Choroid plexus epithelial cell (primary cell): Measurements from ENCODE around the gene IGF1.

Source experiments
- DNase-seq: peaks from one replicate; pipeline ENCODE4 v3.0.0-alpha.2; 2010; ENCODE audit warnings: low read depth
- H3K4me3 ChIP-seq: 2 replicates; pipeline ENCODE4 v1.5.1; 2011; ENCODE audit warnings: low read depth, mild to moderate bottlenecking, control low read depth, low read length, moderate library complexity
- TF ChIP-seq, protein P1 (sequence below): conservative IDR thresholded peaks from 2 replicates; pipeline ENCODE4 v1.5.1; 2011; ENCODE audit warnings: low read depth, mild to moderate bottlenecking, control low read depth, inconsistent platforms, low read length, moderate library complexity

Gene IGF1

DNA sequence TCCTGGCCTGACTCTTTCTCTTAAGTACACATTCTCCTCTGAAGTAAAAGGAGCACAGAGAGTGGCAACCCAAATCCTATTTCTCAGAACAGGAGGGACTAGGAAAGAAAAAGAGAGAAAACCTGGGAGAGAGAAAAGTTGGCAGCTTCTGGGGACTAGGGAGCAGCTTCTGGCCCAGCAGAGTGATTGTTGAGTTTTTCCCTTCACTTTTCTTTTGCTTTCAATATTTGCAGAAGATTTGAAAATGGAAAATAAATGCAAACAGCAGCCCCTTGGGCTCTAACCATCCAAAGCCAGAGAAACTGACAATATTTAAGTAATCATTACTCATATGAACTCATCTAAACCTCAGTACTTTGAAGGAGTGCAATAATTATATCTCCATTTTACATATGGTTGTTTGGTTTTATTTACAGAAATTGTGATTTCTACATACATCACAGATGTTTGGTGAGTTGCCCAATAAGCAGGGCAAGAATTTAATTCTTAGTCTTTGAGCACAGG is 28.8 kb upstream of the IGF1 start:
- TF ChIP-seq, protein P1, sequence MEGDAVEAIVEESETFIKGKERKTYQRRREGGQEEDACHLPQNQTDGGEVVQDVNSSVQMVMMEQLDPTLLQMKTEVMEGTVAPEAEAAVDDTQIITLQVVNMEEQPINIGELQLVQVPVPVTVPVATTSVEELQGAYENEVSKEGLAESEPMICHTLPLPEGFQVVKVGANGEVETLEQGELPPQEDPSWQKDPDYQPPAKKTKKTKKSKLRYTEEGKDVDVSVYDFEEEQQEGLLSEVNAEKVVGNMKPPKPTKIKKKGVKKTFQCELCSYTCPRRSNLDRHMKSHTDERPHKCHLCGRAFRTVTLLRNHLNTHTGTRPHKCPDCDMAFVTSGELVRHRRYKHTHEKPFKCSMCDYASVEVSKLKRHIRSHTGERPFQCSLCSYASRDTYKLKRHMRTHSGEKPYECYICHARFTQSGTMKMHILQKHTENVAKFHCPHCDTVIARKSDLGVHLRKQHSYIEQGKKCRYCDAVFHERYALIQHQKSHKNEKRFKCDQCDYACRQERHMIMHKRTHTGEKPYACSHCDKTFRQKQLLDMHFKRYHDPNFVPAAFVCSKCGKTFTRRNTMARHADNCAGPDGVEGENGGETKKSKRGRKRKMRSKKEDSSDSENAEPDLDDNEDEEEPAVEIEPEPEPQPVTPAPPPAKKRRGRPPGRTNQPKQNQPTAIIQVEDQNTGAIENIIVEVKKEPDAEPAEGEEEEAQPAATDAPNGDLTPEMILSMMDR: no peak
- H3K4me3 ChIP-seq: no peak overlapping the region
- DNase-seq: no peak

- DNase-seq: no peak
- TF ChIP-seq, protein P1: no peak
- H3K4me3 ChIP-seq: no peak overlapping the region
Measured at GRCh38 chr12:102508052-102508451, 27.7 kb upstream of the IGF1 start.

- no peak for DNase-seq
- TF ChIP-seq, protein P1: no peak
- no peak overlapping the region for H3K4me3 ChIP-seq
Measured at GRCh38 chr12:102507301-102507700, 26.9 kb upstream of the IGF1 start.

GRCh38 chr12:102504871-102505270 is 24.5 kb upstream of the IGF1 start:
- H3K4me3 ChIP-seq: no peak overlapping the region
- TF ChIP-seq, protein P1: no peak

GRCh38 chr12:102504280-102504679 is 23.9 kb upstream of the IGF1 start:
- TF ChIP-seq, protein P1: no peak
- DNase-seq: no peak
- H3K4me3 ChIP-seq: no peak overlapping the region

More at GRCh38 chr12:102504871-102505270, 24.5 kb upstream of the IGF1 start:
- no peak for DNase-seq

DNA sequence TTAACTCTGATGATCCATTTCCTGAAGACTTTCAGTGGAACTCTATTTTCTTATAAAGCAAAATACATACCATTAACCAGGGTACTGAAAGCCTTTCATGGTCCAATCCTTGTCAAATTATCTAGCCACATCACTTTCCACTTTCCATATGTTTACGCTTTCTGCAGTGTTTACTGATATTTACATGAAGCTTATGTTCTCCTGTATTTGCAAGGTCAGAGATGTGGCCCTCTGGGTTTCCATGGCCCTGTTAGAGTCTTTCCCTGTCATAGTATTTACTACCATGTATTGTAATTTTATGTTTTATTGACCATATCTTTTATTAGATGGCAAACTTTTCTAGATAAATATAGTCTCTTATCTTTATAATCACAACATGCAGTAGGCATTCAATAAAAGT is 23.5 kb upstream of the IGF1 start:
- TF ChIP-seq, protein P1: no peak
- no peak for DNase-seq
- no peak overlapping the region for H3K4me3 ChIP-seq

GRCh38 chr12:102503056-102503681 is 22.8 kb upstream of the IGF1 start:
- DNase-seq: no peak
- TF ChIP-seq, protein P1: no peak
- H3K4me3 ChIP-seq: no peak overlapping the region
